PC-3 (cell line): ENCODE results near the gene LAMB4. TPM values are rescaled to one million over a fixed set of nuclear protein-coding genes. Genes with fewer than 3 reads are reported as not detected.

ENCODE experiments used
- ATAC-seq: fragments of 200-7000 bp; cut with Tn5 transposase; 2 replicates; pipeline ENCODE4 v1.9.1; 2020; ENCODE audit warnings: mild to moderate bottlenecking, moderate library complexity
- BruUV-seq: library from RNA; stranded (reverse); fragments of 400-500 nt; replicated peaks from 2 replicates; lab custom pipeline; 2021; lab: Mats Ljungman, UMichigan
- CTCF ChIA-PET: fragments of 300-600 bp; sonication (Branson Sonifier 250); formaldehyde crosslinking; loops from one replicate; lab custom pipeline; 2022; ENCODE audit warnings: antibody characterized with exemption; lab: Charles Lee
- POLR2A ChIA-PET: fragments of 300-600 bp; sonication (Branson Sonifier 250); formaldehyde crosslinking; loops from one replicate; lab custom pipeline; 2022; ENCODE audit warnings: antibody characterized with exemption; ENCODE audit not compliant: unreplicated experiment; lab: Charles Lee
- DNase-seq: peaks from one replicate; pipeline ENCODE4 v3.0.0-alpha.2; 2015
- H2AFZ ChIP-seq: fragments of 300-600 bp; sonication (generic); 2 replicates; pipeline ENCODE4 v1.6.0; 2016; ENCODE audit warnings: antibody characterized with exemption, low read length
- H3F3A ChIP-seq: fragments of 300-600 bp; sonication (generic); one replicate; pipeline ENCODE4 v1.6.0; 2017; ENCODE audit warnings: antibody characterized with exemption, low read length, control low read depth, mild to moderate bottlenecking; ENCODE audit not compliant: unreplicated experiment
- H3K27ac ChIP-seq: fragments of 300-600 bp; sonication (generic); 2 replicates; pipeline ENCODE4 v1.5.1; 2016; ENCODE audit warnings: mild to moderate bottlenecking, low read length
- H3K27me3 ChIP-seq: fragments of 300-600 bp; sonication (generic); 2 replicates; pipeline ENCODE4 v1.6.1; 2016; ENCODE audit warnings: low read length, mixed read lengths
- H3K36me3 ChIP-seq: fragments of 300-600 bp; sonication (generic); 2 replicates; pipeline ENCODE4 v1.6.1; 2016; ENCODE audit warnings: low read depth, mixed run types, low read length, mixed read lengths
- H3K4me1 ChIP-seq: fragments of 300-600 bp; sonication (generic); 2 replicates; pipeline ENCODE4 v1.5.1; 2016; ENCODE audit warnings: low read length; ENCODE audit not compliant: insufficient read depth
- H3K4me2 ChIP-seq: fragments of 300-600 bp; sonication (generic); 2 replicates; pipeline ENCODE4 v1.6.0; 2016; ENCODE audit warnings: low read length
- H3K4me3 ChIP-seq: fragments of 300-600 bp; sonication (generic); 2 replicates; pipeline ENCODE4 v1.5.1; 2016; ENCODE audit warnings: mild to moderate bottlenecking, low read length, mixed read lengths
- H3K79me2 ChIP-seq: fragments of 300-600 bp; sonication (generic); 2 replicates; pipeline ENCODE4 v1.6.1; 2017; ENCODE audit warnings: low read length, mixed read lengths
- H3K9ac ChIP-seq: fragments of 300-600 bp; sonication (generic); 2 replicates; pipeline ENCODE4 v1.6.0; 2016; ENCODE audit warnings: mild to moderate bottlenecking, low read length
- H3K9me2 ChIP-seq: fragments of 300-600 bp; sonication (generic); replicated peaks from 2 replicates; pipeline ENCODE4 v1.6.1; 2016; ENCODE audit warnings: mixed run types, low read length, mixed read lengths
- H3K9me3 ChIP-seq: fragments of 300-600 bp; sonication (generic); 2 replicates; pipeline ENCODE4 v1.6.1; 2016; ENCODE audit warnings: low read length, mixed read lengths
- H4K20me1 ChIP-seq: fragments of 300-600 bp; sonication (generic); 2 replicates; pipeline ENCODE4 v1.6.1; 2016; ENCODE audit warnings: low read length, mixed read lengths
- EZH2 ChIP-seq: fragments of 300-600 bp; sonication (generic); IDR thresholded peaks from one replicate; pipeline ENCODE4 v1.6.1; 2017; ENCODE audit warnings: antibody characterized with exemption, mild to moderate bottlenecking, low read length; ENCODE audit not compliant: unreplicated experiment
- EZH2phosphoT487 ChIP-seq: fragments of 300-600 bp; sonication (generic); IDR thresholded peaks from 2 replicates; pipeline ENCODE4 v1.6.1; 2018; ENCODE audit warnings: mild to moderate bottlenecking, antibody characterized with exemption, low read length, borderline replicate concordance
- intact Hi-C: fragments of 100-400 bp; cut with micrococcal nuclease; formaldehyde crosslinking; loops from 2 replicates; pipeline ENCODE4 v1.9.0; 2023
- total RNA-seq: library from RNA; depleted of rRNA; stranded (reverse); fragments of >200 nt; gene quantifications from 2 replicates; pipeline ENCODE4 v1.2.3, GENCODE V29; 2014
- TF ChIP-seq, protein P1 (sequence below): fragments of 300-600 bp; sonication (generic); conservative IDR thresholded peaks from 2 replicates; pipeline ENCODE4 v1.5.1; 2017; ENCODE audit warnings: antibody characterized with exemption, low read depth, mild to moderate bottlenecking, low read length

LAMB4 gene
- total RNA-seq, 1 experiment from 2014 or later, result 0.04 TPM

DNA sequence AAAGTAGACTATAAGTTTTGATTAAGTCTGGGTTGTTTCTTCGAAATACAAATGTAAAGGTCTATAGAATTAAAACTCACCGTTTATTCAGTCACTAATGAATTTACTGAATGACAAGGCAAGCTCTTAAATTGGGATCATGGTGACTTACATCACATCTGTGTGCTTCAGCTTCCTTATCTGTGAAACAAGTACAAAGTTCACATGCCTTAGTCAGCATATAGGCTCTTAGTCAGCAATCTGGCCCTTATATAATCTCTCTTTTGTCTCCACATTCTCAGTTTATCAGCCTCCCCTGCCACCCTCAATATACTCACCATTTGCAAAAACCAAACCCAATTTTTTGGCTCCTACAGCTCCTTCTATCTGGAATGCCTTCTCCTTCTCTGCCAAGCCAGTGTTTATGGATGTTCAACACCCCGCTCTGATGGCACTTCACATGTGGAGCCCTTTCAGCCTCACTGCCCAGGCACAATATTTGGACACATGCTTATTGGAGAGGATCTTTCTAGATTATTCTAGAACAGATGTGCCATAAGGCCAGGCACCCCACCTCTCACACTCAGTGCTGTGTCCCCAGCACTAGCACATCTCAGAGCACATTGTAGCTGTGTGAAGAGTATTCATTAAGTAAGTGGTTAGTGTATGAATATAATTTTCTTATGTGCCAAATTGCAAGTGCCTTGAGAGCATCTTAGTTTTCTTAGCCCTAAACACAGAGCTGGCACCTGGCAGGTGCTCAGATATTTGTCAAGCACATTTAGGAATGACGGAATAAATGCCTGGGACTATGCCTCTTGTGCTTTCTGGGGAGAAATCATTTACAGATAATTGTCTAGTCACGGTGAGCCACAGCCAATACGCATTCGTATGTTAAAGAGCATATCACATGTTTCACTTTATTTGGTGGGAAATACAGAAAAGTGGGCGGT, 117.4 kb downstream of the LAMB4 start:
- Histone ChIP-seq H3K9me3 (no peaks in the 10 kb centered on the region), H3K27me3 (no peaks in the 10 kb centered on the region), H3K36me3 (no peaks in the 10 kb centered on the region), H3K27ac (peak overlapping the region; percentile 85), H3K79me2 (no peaks in the 10 kb centered on the region), H3K9ac (peak overlapping the region; percentile 36; the same call in 1 of the 2 replicates), H3K9me2 (no peaks in the 10 kb centered on the region), H4K20me1 (no peaks in the 10 kb centered on the region), H3K4me3 (no peak overlapping the region; the same call in 1 of the 2 replicates), H3F3A (peaks cover 12% of the 10 kb centered on the region), H2AFZ (no peak overlapping the region), H3K4me2 (peak overlapping the region; percentile 70), H3K4me1 (peaks cover 73% of the 10 kb centered on the region)
- BruUV-seq, result no TSS peak
- POLR2A ChIA-PET, result no interaction called here
- CTCF ChIA-PET, result no interaction called here
- TF ChIP-seq EZH2 (no peak), EZH2phosphoT487 (no peak)
- TF ChIP-seq, protein P1, sequence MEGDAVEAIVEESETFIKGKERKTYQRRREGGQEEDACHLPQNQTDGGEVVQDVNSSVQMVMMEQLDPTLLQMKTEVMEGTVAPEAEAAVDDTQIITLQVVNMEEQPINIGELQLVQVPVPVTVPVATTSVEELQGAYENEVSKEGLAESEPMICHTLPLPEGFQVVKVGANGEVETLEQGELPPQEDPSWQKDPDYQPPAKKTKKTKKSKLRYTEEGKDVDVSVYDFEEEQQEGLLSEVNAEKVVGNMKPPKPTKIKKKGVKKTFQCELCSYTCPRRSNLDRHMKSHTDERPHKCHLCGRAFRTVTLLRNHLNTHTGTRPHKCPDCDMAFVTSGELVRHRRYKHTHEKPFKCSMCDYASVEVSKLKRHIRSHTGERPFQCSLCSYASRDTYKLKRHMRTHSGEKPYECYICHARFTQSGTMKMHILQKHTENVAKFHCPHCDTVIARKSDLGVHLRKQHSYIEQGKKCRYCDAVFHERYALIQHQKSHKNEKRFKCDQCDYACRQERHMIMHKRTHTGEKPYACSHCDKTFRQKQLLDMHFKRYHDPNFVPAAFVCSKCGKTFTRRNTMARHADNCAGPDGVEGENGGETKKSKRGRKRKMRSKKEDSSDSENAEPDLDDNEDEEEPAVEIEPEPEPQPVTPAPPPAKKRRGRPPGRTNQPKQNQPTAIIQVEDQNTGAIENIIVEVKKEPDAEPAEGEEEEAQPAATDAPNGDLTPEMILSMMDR, result no peak
- intact Hi-C loops, result loop anchor here (10.0 kb wide), 1 partner anchor 848 kb away; the partner anchor contains the start of gene HBP1
- DNase-seq (peak; percentile 77), ATAC-seq (peak; percentile 28)

DNA sequence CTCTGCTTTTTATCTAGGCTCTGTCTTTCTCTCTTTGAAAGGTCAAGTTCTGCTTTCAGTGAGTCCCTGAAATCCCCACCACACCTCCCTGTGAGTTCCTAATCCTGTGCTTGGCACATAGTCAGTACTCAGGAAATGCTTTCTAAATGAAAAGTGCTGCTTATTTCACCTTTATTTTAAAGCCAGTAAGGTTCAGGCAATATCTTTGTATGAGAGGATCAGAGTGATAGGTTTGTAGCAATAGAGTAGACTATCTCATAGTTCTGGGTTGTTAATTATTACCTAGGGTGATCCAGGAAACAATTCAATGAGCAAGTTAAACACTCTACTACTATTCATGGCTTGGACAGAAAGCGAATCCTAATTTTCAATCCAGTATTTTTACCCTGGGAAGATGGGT, 119.8 kb downstream of the LAMB4 start:
- no peak for ATAC-seq
- CTCF ChIA-PET, result interaction anchor here (0.6 kb wide), 1 partner anchor 9 kb away, joined by 3 read pairs; no protein-coding TSS in a partner anchor
- Histone ChIP-seq H3K9ac (peak overlapping the region; percentile 62), H3K27me3 (no peaks in the 10 kb centered on the region), H3F3A (peaks cover 10% of the 10 kb centered on the region), H3K4me3 (no peak overlapping the region), H3K36me3 (no peaks in the 10 kb centered on the region), H3K4me1 (peaks cover 50% of the 10 kb centered on the region), H3K27ac (peak overlapping the region; percentile 90), H3K9me2 (no peaks in the 10 kb centered on the region), H3K4me2 (peak overlapping the region; percentile 52), H4K20me1 (no peaks in the 10 kb centered on the region), H2AFZ (no peak overlapping the region), H3K9me3 (no peaks in the 10 kb centered on the region), H3K79me2 (no peaks in the 10 kb centered on the region)
- DNase-seq, result no peak
- POLR2A ChIA-PET, result interaction anchor here (0.7 kb wide), 2 partner anchors 10 to 1982 kb away, joined by 7 to 9 read pairs; no protein-coding TSS in a partner anchor
- intact Hi-C loops, result loop anchor here (10.0 kb wide), 1 partner anchor 846 kb away; the partner anchor contains the start of gene HBP1
- BruUV-seq, result no TSS peak
- TF ChIP-seq EZH2phosphoT487 (no peak), EZH2 (no peak)
- TF ChIP-seq, protein P1, result no peak
